Neural progenitor cell (in vitro differentiated cells): ENCODE results near the gene ABHD12. TPM values are rescaled to one million over a fixed set of nuclear protein-coding genes. Genes with fewer than 3 reads are reported as not detected.
A peak's percentile ranks its signal among the peaks of the same experiment; 100 is the strongest.

Experiments used
- DNase-seq: peaks from one replicate; pipeline ENCODE4 v3.0.0-alpha.2; 2016; ENCODE audit warnings: low spot score
- H2AFZ ChIP-seq: fragments of 200-600 bp; sonication (generic); replicated peaks from 2 replicates; pipeline ENCODE4 v1.6.1; 2016; ENCODE audit warnings: antibody characterized with exemption
- H3F3A ChIP-seq: fragments of 200-600 bp; sonication (generic); 2 replicates; pipeline ENCODE4 v1.6.1; 2016; ENCODE audit warnings: antibody characterized with exemption, low read depth
- H3K27ac ChIP-seq: fragments of 200-600 bp; sonication (generic); 2 replicates; pipeline ENCODE4 v1.5.1; 2016; ENCODE audit warnings: mild to moderate bottlenecking
- H3K27me3 ChIP-seq: fragments of 200-600 bp; sonication (generic); 2 replicates; pipeline ENCODE4 v1.6.1; 2016; ENCODE audit warnings: mild to moderate bottlenecking, moderate library complexity
- H3K36me3 ChIP-seq: fragments of 200-600 bp; sonication (generic); 2 replicates; pipeline ENCODE4 v1.5.1; 2016
- H3K4me1 ChIP-seq: fragments of 200-600 bp; sonication (generic); 2 replicates; pipeline ENCODE4 v1.6.1; 2016; ENCODE audit warnings: mixed run types
- H3K4me2 ChIP-seq: fragments of 200-600 bp; sonication (generic); 2 replicates; pipeline ENCODE4 v1.6.1; 2016
- H3K4me3 ChIP-seq: fragments of 200-600 bp; sonication (generic); 2 replicates; pipeline ENCODE4 v1.5.1; 2016
- H3K79me2 ChIP-seq: fragments of 200-600 bp; sonication (generic); 2 replicates; pipeline ENCODE4 v1.6.1; 2016; ENCODE audit warnings: low read depth
- H3K9ac ChIP-seq: fragments of 200-600 bp; sonication (generic); 2 replicates; pipeline ENCODE4 v1.6.1; 2016
- H3K9me3 ChIP-seq: fragments of 200-600 bp; sonication (generic); 2 replicates; pipeline ENCODE4 v1.5.1; 2016; ENCODE audit warnings: low read depth
- H4K20me1 ChIP-seq: fragments of 200-600 bp; sonication (generic); 2 replicates; pipeline ENCODE4 v1.6.1; 2016; ENCODE audit warnings: low read depth
- H3K27ac Mint-ChIP-seq: 3 replicates; pipeline ENCODE4 v1.8.0; 2021; ENCODE audit warnings: mixed read lengths
- H3K27me3 Mint-ChIP-seq: 2 replicates; pipeline ENCODE4 v1.8.0; 2022; ENCODE audit warnings: low read depth, mild to moderate bottlenecking, inconsistent platforms, moderate library complexity, mixed read lengths; ENCODE audit not compliant: insufficient read depth
- H3K36me3 Mint-ChIP-seq: 3 replicates; pipeline ENCODE4 v1.8.0; 2021; ENCODE audit warnings: mixed read lengths
- H3K4me1 Mint-ChIP-seq: 3 replicates; pipeline ENCODE4 v1.8.0; 2021; ENCODE audit warnings: mixed read lengths
- H3K4me3 Mint-ChIP-seq: 3 replicates; pipeline ENCODE4 v1.8.0; 2021; ENCODE audit warnings: mild to moderate bottlenecking, moderate library complexity, mixed read lengths
- H3K9me3 Mint-ChIP-seq: 3 replicates; pipeline ENCODE4 v1.8.0; 2020; ENCODE audit warnings: mixed read lengths
- CTCF ChIP-seq: fragments of 200-600 bp; sonication (generic); IDR thresholded peaks from 2 replicates; pipeline ENCODE4 v1.5.1; 2017; ENCODE audit warnings: antibody characterized with exemption, mild to moderate bottlenecking
- EZH2 ChIP-seq: fragments of 200-600 bp; sonication (generic); IDR thresholded peaks from 2 replicates; pipeline ENCODE4 v1.6.1; 2017; ENCODE audit warnings: antibody characterized with exemption, mild to moderate bottlenecking, moderate library complexity
- EZH2phosphoT487 ChIP-seq: fragments of 200-600 bp; sonication (generic); IDR thresholded peaks from 2 replicates; pipeline ENCODE4 v1.6.1; 2017; ENCODE audit warnings: antibody characterized with exemption
- total RNA-seq: library from RNA; depleted of rRNA; stranded (reverse); fragments of >200 nt; gene quantifications from 2 replicates; pipeline ENCODE4 v1.2.3, GENCODE V29; 2015; ENCODE audit warnings: low replicate concordance

ABHD12 gene
- total RNA-seq, 1 donor from 2014 or later: 20.8 TPM

- H2AFZ ChIP-seq: no peak overlapping the region
- Mint-ChIP-seq H3K27ac (peak overlapping the region; percentile 44), H3K4me3 (no peak overlapping the region), H3K36me3 (peaks cover 13% of the 10 kb centered on the region), H3K9me3 (no peaks in the 10 kb centered on the region), H3K27me3 (peaks cover 2% of the 10 kb centered on the region), H3K4me1 (no peaks in the 10 kb centered on the region)
- TF ChIP-seq EZH2phosphoT487: no peak
- no peak for TF ChIP-seq CTCF
- no peak for TF ChIP-seq EZH2
- H3K4me1 ChIP-seq: no peaks in the 10 kb centered on the region
- no peak for DNase-seq
- no peak overlapping the region for H3K4me2 ChIP-seq
- no peaks in the 10 kb centered on the region for H3K36me3 ChIP-seq
- H3K9me3 ChIP-seq: no peaks in the 10 kb centered on the region
- H3K9ac ChIP-seq: no peak overlapping the region
- H3K27ac ChIP-seq: no peak overlapping the region
- no peaks in the 10 kb centered on the region for H3K79me2 ChIP-seq
- H3K4me3 ChIP-seq: no peak overlapping the region
- no peaks in the 10 kb centered on the region for H3K27me3 ChIP-seq
- peaks cover 8% of the 10 kb centered on the region for H4K20me1 ChIP-seq
- peaks cover 7% of the 10 kb centered on the region for H3F3A ChIP-seq
These were observed 97.1 kb downstream of the ABHD12 start for GRCh38 chr20:25293507-25293906.

- no peak overlapping the region for H2AFZ ChIP-seq
- no peaks in the 10 kb centered on the region for H3K4me1 Mint-ChIP-seq
- H3K36me3 Mint-ChIP-seq: peaks cover 14% of the 10 kb centered on the region
- H3K9me3 ChIP-seq: no peaks in the 10 kb centered on the region
- no peaks in the 10 kb centered on the region for H3K27me3 ChIP-seq
- no peaks in the 10 kb centered on the region for H3K9me3 Mint-ChIP-seq
- no peak overlapping the region for H3K27ac Mint-ChIP-seq
- no peak overlapping the region for H3K9ac ChIP-seq
- H3K36me3 ChIP-seq: no peaks in the 10 kb centered on the region
- H3K27ac ChIP-seq: no peak overlapping the region
- H3K4me3 Mint-ChIP-seq: no peak overlapping the region
- H3K4me1 ChIP-seq: no peaks in the 10 kb centered on the region
- no peaks in the 10 kb centered on the region for H3K79me2 ChIP-seq
- peaks cover 8% of the 10 kb centered on the region for H4K20me1 ChIP-seq
- H3K4me2 ChIP-seq: no peak overlapping the region
- TF ChIP-seq CTCF: no peak
- no peak for TF ChIP-seq EZH2phosphoT487
- no peak for TF ChIP-seq EZH2
- no peak for DNase-seq
- peaks cover 4% of the 10 kb centered on the region for H3K27me3 Mint-ChIP-seq
- H3F3A ChIP-seq: peaks cover 7% of the 10 kb centered on the region
- no peak overlapping the region for H3K4me3 ChIP-seq
These were observed 98.3 kb downstream of the ABHD12 start for GRCh38 chr20:25292176-25292891.

GRCh38 chr20:25291432-25292133 lies 99.1 kb downstream of the ABHD12 start:
- H3K27me3 Mint-ChIP-seq: peaks cover 4% of the 10 kb centered on the region
- H3K79me2 ChIP-seq: no peaks in the 10 kb centered on the region
- no peaks in the 10 kb centered on the region for H3K9me3 Mint-ChIP-seq
- TF ChIP-seq CTCF (no peak), EZH2phosphoT487 (no peak), EZH2 (no peak)
- DNase-seq: no peak
- no peak overlapping the region for H3K27ac ChIP-seq
- no peaks in the 10 kb centered on the region for H3K36me3 ChIP-seq
- H3K4me2 ChIP-seq: no peak overlapping the region
- no peaks in the 10 kb centered on the region for H3K4me1 Mint-ChIP-seq
- no peak overlapping the region for H2AFZ ChIP-seq
- no peak overlapping the region for H3K4me3 ChIP-seq
- H3K27ac Mint-ChIP-seq: no peak overlapping the region
- H3K4me1 ChIP-seq: no peaks in the 10 kb centered on the region
- H3K9ac ChIP-seq: no peak overlapping the region
- peaks cover 7% of the 10 kb centered on the region for H3F3A ChIP-seq
- H3K36me3 Mint-ChIP-seq: peaks cover 19% of the 10 kb centered on the region
- H3K9me3 ChIP-seq: no peaks in the 10 kb centered on the region
- no peaks in the 10 kb centered on the region for H3K27me3 ChIP-seq
- H4K20me1 ChIP-seq: peaks cover 8% of the 10 kb centered on the region
- H3K4me3 Mint-ChIP-seq: no peak overlapping the region
